Measurements from ENCODE around the gene MAD1L1. TPM values are rescaled to one million over a fixed set of nuclear protein-coding genes. Genes with fewer than 3 reads are reported as not detected.

Gene MAD1L1
- total and polyA plus RNA-seq, 2 of the 8 experiments (the other 6 are each of a cell fraction or from before 2014, with no cell fraction given), result 40.4 to 44.6 TPM

- TF ChIP-seq BCL11A (IDR thresholded peaks at IDR 0.05; ENCODE audit: low read depth in 2 of 2, low read length in 2 of 2) (no peak), TCF12 (IDR thresholded peaks at IDR 0.05; ENCODE audit: low read depth, low read length) (no peak)
These were observed 41.7 kb downstream of the MAD1L1 start (continued) for GRCh38 chr7:2191016-2191415.
